SK-N-SH (cell line): ENCODE data around the gene KCNQ2.

Experiments
- CTCF ChIP-seq: fragments of 200-600 bp; sonication (generic); IDR thresholded peaks from 2 replicates; pipeline ENCODE4 v1.6.1; 2017; ENCODE audit warnings: antibody characterized with exemption, mild to moderate bottlenecking, moderate library complexity
- EP300 ChIP-seq, 2 experiments: IDR thresholded peaks; 2 replicates each; pipeline versions ENCODE4 v1.4.0 to v1.6.1; 2012; ENCODE audit warnings: borderline replicate concordance in 1 of 2, low read depth in 1 of 2, low read length in 1 of 2
- EZH2phosphoT487 ChIP-seq: fragments of 200-600 bp; sonication (generic); IDR thresholded peaks from 2 replicates; pipeline ENCODE4 v1.6.1; 2017; ENCODE audit warnings: low read depth, mixed run types, mild to moderate bottlenecking, antibody characterized with exemption, moderate library complexity, borderline replicate concordance
- FOXM1 ChIP-seq: IDR thresholded peaks from 2 replicates; pipeline ENCODE4 v1.4.0; 2012; ENCODE audit warnings: low read depth, mild to moderate bottlenecking
- JUND ChIP-seq: IDR thresholded peaks from 2 replicates; pipeline ENCODE4 v1.4.0; 2012
- MAX ChIP-seq: IDR thresholded peaks from 2 replicates; pipeline ENCODE4 v1.4.0; 2012; ENCODE audit warnings: low read depth
- MXI1 ChIP-seq: IDR thresholded peaks from 2 replicates; pipeline ENCODE4 v1.6.1; 2012; ENCODE audit warnings: mild to moderate bottlenecking, low read depth, low read length, improper control_type of control experiment
- NFIC ChIP-seq: IDR thresholded peaks from 2 replicates; pipeline ENCODE4 v1.4.0; 2012; ENCODE audit warnings: borderline replicate concordance
- SIN3A ChIP-seq: IDR thresholded peaks from 2 replicates; pipeline ENCODE4 v1.6.1; 2012; ENCODE audit warnings: low read depth, mild to moderate bottlenecking, low read length, moderate library complexity, borderline replicate concordance
- SMC3 ChIP-seq: IDR thresholded peaks from 2 replicates; pipeline ENCODE4 v1.6.1; 2012; ENCODE audit warnings: low read depth, low read length, improper control_type of control experiment
- TAF1 ChIP-seq: IDR thresholded peaks from 2 replicates; pipeline ENCODE4 v1.6.1; 2012; ENCODE audit warnings: low read depth, mild to moderate bottlenecking, low read length, moderate library complexity, borderline replicate concordance
- TCF12 ChIP-seq: IDR thresholded peaks from 2 replicates; pipeline ENCODE4 v1.4.0; 2012

GRCh38 chr20:63484236-63484635 lies 11.8 kb upstream of the KCNQ2 start:
- no peak for TF ChIP-seq EP300 (IDR thresholded peaks at IDR 0.05; ENCODE audit: borderline replicate concordance in 1 of 2, low read depth in 1 of 2, low read length in 1 of 2)
- no peak for TF ChIP-seq CTCF
- no peak for TF ChIP-seq FOXM1
- TF ChIP-seq TAF1, result no peak
- TF ChIP-seq TCF12, result no peak
- TF ChIP-seq EZH2phosphoT487, result no peak
- no peak for TF ChIP-seq MXI1
- no peak for TF ChIP-seq SIN3A
- TF ChIP-seq JUND, result no peak
- TF ChIP-seq SMC3, result no peak
- no peak for TF ChIP-seq MAX
- TF ChIP-seq NFIC, result no peak
